ENCODE data around the gene DOK1. TPM values are rescaled to one million over a fixed set of nuclear protein-coding genes. Genes with fewer than 3 reads are reported as not detected.

Gene DOK1
- total RNA-seq, 1 donor, result 9.9 TPM

DNA sequence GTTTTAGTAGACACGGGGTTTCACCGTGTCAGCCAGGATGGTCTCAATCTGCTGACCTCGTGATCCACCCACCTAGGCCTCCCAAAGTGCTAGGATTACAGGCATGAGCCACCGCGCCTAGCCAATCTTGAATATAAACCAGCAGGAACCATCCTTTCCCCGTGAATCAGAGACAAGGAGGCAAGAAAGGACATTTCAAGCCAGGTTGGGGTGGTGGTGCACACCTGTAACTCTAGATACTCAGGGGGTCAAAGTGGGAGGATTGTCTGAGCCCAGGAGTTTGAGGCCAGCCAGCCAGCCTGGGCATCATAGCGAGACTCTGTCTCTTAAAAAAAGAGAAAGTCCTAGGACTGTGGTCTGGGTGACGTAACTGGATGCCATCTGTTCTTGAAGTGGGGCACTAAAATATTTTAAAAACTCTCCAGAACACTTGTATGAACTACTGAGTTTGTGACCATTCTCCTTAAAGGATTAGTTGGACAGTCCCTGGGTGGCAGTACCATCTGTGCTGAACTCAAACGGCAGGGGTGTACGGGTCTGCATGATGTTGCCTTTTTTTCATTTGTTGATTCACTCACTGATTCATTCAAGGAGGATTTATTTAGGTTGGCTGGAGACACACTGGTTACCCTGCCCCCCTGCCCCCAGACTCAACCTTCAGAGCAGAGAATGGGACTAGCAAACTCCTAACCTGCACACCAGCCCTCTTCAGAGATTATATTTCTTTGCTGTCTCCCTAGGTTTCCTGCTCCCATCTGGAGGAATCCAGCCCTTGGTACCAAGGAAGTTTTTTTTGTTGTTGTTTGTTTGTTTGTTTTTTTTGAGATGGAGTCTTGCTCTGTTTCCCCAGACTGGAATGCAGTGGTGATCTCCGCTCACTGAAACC lies 43.2 kb upstream of the DOK1 start:
- H3K4me3 ChIP-seq (ENCODE audit: low read depth, low read length), result no peak overlapping the region
- no peak for DNase-seq (ENCODE audit: low read depth)
- TF ChIP-seq, protein P1, sequence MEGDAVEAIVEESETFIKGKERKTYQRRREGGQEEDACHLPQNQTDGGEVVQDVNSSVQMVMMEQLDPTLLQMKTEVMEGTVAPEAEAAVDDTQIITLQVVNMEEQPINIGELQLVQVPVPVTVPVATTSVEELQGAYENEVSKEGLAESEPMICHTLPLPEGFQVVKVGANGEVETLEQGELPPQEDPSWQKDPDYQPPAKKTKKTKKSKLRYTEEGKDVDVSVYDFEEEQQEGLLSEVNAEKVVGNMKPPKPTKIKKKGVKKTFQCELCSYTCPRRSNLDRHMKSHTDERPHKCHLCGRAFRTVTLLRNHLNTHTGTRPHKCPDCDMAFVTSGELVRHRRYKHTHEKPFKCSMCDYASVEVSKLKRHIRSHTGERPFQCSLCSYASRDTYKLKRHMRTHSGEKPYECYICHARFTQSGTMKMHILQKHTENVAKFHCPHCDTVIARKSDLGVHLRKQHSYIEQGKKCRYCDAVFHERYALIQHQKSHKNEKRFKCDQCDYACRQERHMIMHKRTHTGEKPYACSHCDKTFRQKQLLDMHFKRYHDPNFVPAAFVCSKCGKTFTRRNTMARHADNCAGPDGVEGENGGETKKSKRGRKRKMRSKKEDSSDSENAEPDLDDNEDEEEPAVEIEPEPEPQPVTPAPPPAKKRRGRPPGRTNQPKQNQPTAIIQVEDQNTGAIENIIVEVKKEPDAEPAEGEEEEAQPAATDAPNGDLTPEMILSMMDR (IDR thresholded peaks at IDR 0.05; ENCODE audit: insufficient read depth, low read depth, low read length), result no peak

DNA sequence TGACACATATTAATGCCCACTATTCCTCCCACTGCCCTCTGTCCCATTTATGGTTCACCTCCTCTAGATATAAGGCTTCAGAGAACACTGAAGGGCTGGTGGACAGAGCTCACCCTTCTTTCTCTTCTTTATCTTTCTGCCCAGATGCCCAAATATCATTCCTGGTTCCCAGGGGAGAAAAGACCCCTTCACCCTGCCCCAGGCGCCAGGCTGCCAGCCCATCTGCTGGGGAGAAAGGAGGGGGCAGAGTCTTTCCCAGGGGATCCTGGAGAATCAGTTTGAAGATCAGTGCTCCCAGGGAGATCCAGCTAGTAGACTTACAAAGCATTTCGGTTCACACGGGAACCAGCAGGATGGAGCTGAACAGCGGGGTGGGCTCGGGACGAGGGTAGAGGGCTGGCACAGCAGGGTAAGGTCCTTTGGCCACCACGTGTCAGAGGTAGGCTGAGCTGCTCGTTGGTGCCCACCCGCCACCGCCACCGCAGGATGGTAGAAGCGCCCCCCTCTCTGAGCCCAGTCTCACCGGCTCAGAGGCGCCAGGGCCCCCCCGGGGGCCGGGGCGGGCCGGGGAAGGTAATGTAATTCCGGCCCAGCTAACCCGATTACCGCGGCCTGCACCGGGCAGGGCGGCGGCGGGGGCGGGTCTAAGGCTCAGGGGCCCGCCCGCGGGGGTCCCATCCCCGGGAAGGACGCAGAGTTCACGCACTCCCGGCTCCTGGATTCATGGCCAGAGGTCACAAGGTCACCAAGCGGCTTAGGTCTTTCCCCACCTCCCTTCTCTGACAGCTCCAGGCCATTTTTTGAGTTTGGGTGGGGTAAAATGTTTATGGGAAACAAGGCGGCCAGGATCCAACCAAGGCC lies 41.5 kb upstream of the DOK1 start:
- DNase-seq (ENCODE audit: low read depth), result no peak
- TF ChIP-seq, protein P1 (IDR thresholded peaks at IDR 0.05; ENCODE audit: insufficient read depth, low read depth, low read length), result no peak
- no peak overlapping the region for H3K4me3 ChIP-seq (ENCODE audit: low read depth, low read length)

DNA sequence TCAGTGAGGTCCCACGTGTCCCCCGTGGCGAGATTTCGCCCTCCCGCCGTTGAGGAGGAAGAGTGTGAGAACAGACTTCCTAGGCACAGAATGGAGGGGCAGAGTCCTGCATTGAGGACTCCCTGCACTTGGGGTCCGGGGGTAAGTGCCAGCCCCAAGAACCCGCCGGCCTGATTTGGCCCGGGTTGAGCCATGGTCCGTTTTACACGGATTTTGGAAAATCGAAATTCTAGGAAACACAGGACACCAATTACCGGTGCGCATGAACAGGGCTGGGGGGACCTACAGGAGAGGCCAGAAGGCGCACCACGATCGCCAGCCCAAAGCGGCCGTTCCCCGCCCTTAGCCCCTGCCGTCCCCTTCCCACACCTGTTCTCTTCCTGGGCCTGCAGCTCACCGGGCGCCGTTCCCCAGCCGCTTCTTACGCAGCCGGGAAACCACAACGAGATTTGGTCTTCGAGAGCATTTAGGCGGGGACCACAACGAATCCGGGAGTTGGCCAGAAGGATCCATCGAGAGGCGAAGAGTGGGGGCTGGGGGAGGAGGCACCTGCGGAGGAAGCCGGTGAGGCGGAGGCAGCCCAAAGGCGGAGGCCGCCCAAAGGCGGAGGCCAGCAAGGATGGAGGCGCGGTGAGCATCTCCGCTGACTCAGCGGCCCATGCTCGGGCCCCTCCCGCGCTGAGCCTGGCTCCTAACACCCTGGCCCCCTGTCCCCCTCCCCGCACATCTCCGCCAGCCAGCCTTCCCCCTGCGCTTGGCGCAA lies 40.7 kb upstream of the DOK1 start:
- DNase-seq (ENCODE audit: low read depth), result no peak
- TF ChIP-seq, protein P1 (IDR thresholded peaks at IDR 0.05; ENCODE audit: insufficient read depth, low read depth, low read length), result no peak
- H3K4me3 ChIP-seq (ENCODE audit: low read depth, low read length), result no peak overlapping the region

DNA sequence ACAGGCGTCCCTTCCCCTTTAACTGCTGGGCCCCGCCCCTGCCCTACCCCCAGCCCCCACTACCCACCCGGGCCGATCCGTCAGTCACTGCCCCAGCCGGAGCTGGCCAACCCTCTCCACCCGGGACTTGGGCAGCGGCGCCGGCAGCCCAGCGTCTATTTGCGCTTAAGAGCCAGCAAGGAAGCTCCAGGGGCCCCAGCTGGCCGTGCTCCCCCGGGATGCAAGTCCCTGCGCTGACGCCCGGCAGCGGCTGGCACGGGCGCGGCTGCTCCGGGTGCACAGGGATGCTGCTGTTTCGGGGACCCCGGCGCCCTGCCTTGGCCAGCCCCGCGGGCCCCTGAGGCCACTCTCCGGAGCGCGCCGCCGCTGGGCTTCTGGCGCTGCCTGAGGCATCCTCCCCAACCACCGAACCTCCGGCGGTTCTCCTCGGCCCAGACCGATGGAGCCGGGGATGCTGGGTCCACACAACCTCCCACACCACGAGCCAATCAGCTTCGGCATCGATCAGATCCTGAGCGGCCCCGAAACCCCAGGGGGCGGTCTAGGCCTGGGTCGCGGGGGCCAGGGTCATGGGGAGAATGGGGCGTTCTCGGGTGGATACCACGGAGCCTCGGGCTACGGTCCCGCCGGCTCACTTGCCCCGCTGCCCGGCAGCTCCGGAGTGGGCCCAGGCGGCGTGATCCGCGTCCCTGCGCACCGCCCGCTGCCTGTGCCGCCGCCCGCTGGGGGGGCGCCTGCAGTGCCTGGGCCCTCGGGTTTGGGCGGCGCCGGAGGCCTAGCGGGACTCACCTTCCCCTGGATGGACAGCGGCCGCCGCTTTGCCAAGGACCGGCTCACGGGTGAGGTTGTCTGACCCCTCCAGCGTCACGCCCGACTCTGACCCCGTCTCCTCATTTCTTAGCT lies 39.9 kb upstream of the DOK1 start, which contains the start of gene TLX2:
Gene TLX2 (plus strand): TSS at position 83 of the 903 bp plus-strand sequence. CDS start 357 bp downstream, at position 440.
- TF ChIP-seq, protein P1 (IDR thresholded peaks at IDR 0.05; ENCODE audit: insufficient read depth, low read depth, low read length), result no peak
- H3K4me3 ChIP-seq (ENCODE audit: low read depth, low read length), result no peak within 1 kb of the TSS
- no peak for DNase-seq (ENCODE audit: low read depth)

DNA sequence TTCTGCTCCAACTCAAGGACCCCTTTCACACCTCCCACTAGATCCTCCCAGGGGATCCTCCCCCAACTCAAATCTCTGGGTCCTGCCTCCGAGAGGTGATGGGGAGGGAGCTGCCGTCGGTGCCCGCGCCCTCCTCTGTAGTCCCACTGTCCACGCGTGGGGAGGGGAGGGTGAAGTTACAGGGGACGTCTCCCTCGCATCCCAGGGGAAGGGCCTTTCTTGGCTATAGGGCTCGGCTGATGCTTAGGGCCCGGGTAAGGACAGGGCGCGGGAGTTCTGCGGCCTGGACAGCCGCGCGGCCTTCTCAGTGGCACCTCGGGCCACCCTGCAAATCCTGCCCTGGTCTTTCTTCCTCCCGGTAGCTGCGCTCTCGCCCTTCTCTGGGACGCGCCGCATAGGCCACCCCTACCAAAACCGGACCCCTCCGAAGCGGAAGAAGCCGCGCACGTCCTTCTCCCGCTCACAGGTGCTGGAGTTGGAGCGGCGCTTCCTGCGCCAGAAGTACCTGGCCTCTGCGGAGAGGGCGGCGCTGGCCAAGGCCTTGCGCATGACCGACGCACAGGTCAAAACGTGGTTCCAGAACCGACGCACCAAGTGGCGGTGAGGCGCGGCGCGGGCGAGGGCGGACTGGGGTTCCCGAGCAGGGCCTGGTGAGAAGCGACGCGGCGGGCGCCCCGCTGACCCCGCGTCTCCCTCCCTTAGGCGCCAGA lies 39.1 kb upstream of the DOK1 start:
- no peak overlapping the region for H3K4me3 ChIP-seq (ENCODE audit: low read depth, low read length)
- no peak for DNase-seq (ENCODE audit: low read depth)

More for the DNA sequence above, 39.1 kb upstream of the DOK1 start:
- TF ChIP-seq, protein P1 (IDR thresholded peaks at IDR 0.05; ENCODE audit: insufficient read depth, low read depth, low read length), result no peak
